ENCODE data around the gene WFDC10A.
"Not testable (repeated sequence)": the region's sequence is repeated elsewhere in the genome, so short reads cannot be mapped to it uniquely, and the experiment has no call there.

GRCh38 chr20:45657038-45657437 is 27.5 kb downstream of the WFDC10A start:
- TF ChIP-seq, protein P1, sequence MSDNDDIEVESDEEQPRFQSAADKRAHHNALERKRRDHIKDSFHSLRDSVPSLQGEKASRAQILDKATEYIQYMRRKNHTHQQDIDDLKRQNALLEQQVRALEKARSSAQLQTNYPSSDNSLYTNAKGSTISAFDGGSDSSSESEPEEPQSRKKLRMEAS (CRISPR knock-in tag; IDR thresholded peaks at IDR 0.05), result not testable (repeated sequence)
- not testable (repeated sequence) for TF ChIP-seq CREM (CRISPR knock-in tag; IDR thresholded peaks at IDR 0.05); IRF2 (CRISPR knock-in tag; IDR thresholded peaks at IDR 0.05; ENCODE audit: borderline replicate concordance, low read depth); ESRRA (CRISPR knock-in tag; IDR thresholded peaks at IDR 0.05; ENCODE audit: borderline replicate concordance)

Measured in WTC11 (cell line).